ENCODE results near the gene BMP2K. TPM values are rescaled to one million over a fixed set of nuclear protein-coding genes. Genes with fewer than 3 reads are reported as not detected.

The BMP2K gene
- total and polyA plus RNA-seq, 4 donors: 4.4 to 138 (median 19.3) TPM

DNA sequence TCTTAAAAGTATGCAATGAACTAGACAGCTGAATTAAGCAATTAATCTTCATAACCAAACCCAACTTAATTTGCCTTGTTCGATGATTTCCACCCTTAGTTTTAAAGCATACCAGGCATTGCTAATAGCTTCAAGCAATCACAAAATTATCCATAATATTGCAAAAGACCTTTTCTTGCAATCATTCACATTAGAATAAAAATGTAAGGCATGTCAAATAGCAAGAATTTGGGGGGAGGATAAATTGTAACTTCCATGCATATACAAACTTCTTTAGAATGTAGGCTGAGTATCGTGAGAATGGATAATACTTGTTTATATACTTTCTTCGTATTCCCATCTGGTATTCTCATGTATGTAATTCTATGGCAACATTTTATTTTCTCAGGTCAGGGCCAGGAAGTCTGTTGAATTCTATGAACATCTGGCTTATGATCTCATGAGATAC is 28.7 kb upstream of the BMP2K start:
- no peaks in the 10 kb centered on the region for H3K9me3 ChIP-seq (ENCODE audit: control insufficient read depth in 4 of 4, low read length in 3 of 4)
- no peaks in the 10 kb centered on the region for H3K27me3 ChIP-seq (ENCODE audit: control insufficient read depth in 4 of 4, insufficient read depth in 4 of 4, low read length in 3 of 4)
- peaks cover 0 to 9% (median 2%) of the 10 kb centered on the region in 4 donors for H3K4me1 ChIP-seq (ENCODE audit: control insufficient read depth in 4 of 4, insufficient read depth in 4 of 4, low read length in 3 of 4)
- no peak overlapping the region for H3K9ac ChIP-seq (ENCODE audit: low read depth in 1 of 2, low read length in 2 of 2)
- no peak for DNase-seq (ENCODE audit: low spot score)
- no peak overlapping the region for H3K27ac ChIP-seq (ENCODE audit: low read depth in 1 of 2, low read length in 2 of 2)
- no peaks in the 10 kb centered on the region for H3K36me3 ChIP-seq (ENCODE audit: control insufficient read depth in 4 of 4, insufficient read depth in 3 of 4, low read depth in 1 of 4, low read length in 3 of 4)
- no peak for TF ChIP-seq RXRA (IDR thresholded peaks at IDR 0.05)
- TF ChIP-seq, protein P1, sequence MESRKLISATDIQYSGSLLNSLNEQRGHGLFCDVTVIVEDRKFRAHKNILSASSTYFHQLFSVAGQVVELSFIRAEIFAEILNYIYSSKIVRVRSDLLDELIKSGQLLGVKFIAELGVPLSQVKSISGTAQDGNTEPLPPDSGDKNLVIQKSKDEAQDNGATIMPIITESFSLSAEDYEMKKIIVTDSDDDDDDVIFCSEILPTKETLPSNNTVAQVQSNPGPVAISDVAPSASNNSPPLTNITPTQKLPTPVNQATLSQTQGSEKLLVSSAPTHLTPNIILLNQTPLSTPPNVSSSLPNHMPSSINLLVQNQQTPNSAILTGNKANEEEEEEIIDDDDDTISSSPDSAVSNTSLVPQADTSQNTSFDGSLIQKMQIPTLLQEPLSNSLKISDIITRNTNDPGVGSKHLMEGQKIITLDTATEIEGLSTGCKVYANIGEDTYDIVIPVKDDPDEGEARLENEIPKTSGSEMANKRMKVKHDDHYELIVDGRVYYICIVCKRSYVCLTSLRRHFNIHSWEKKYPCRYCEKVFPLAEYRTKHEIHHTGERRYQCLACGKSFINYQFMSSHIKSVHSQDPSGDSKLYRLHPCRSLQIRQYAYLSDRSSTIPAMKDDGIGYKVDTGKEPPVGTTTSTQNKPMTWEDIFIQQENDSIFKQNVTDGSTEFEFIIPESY (IDR thresholded peaks at IDR 0.05): no peak
- TF ChIP-seq, protein P2, sequence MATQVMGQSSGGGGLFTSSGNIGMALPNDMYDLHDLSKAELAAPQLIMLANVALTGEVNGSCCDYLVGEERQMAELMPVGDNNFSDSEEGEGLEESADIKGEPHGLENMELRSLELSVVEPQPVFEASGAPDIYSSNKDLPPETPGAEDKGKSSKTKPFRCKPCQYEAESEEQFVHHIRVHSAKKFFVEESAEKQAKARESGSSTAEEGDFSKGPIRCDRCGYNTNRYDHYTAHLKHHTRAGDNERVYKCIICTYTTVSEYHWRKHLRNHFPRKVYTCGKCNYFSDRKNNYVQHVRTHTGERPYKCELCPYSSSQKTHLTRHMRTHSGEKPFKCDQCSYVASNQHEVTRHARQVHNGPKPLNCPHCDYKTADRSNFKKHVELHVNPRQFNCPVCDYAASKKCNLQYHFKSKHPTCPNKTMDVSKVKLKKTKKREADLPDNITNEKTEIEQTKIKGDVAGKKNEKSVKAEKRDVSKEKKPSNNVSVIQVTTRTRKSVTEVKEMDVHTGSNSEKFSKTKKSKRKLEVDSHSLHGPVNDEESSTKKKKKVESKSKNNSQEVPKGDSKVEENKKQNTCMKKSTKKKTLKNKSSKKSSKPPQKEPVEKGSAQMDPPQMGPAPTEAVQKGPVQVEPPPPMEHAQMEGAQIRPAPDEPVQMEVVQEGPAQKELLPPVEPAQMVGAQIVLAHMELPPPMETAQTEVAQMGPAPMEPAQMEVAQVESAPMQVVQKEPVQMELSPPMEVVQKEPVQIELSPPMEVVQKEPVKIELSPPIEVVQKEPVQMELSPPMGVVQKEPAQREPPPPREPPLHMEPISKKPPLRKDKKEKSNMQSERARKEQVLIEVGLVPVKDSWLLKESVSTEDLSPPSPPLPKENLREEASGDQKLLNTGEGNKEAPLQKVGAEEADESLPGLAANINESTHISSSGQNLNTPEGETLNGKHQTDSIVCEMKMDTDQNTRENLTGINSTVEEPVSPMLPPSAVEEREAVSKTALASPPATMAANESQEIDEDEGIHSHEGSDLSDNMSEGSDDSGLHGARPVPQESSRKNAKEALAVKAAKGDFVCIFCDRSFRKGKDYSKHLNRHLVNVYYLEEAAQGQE (IDR thresholded peaks at IDR 0.05): no peak
- TF ChIP-seq, protein P3, sequence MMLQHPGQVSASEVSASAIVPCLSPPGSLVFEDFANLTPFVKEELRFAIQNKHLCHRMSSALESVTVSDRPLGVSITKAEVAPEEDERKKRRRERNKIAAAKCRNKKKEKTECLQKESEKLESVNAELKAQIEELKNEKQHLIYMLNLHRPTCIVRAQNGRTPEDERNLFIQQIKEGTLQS (IDR thresholded peaks at IDR 0.05): no peak
- TF ChIP-seq, protein P4, sequence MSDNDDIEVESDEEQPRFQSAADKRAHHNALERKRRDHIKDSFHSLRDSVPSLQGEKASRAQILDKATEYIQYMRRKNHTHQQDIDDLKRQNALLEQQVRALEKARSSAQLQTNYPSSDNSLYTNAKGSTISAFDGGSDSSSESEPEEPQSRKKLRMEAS (IDR thresholded peaks at IDR 0.05): no peak
- no peak for TF ChIP-seq NR2F2 (IDR thresholded peaks at IDR 0.05)
- no peak for TF ChIP-seq FOXA1 (IDR thresholded peaks at IDR 0.05)
- no peak for TF ChIP-seq FOXA2 (IDR thresholded peaks at IDR 0.05)
- TF ChIP-seq JUND (IDR thresholded peaks at IDR 0.05): no peak
- TF ChIP-seq RAD21 (IDR thresholded peaks at IDR 0.05): no peak
- TF ChIP-seq SP1 (IDR thresholded peaks at IDR 0.05): no peak
- TF ChIP-seq HNF4G (IDR thresholded peaks at IDR 0.05): no peak
- no peak for TF ChIP-seq TAF1 (conservative IDR thresholded peaks at IDR 0.05)
- no peak for TF ChIP-seq EGR1 (IDR thresholded peaks at IDR 0.05; ENCODE audit: low read depth in 2 of 2)
- TF ChIP-seq YY1 (IDR thresholded peaks at IDR 0.05): no peak
- TF ChIP-seq, protein P5, sequence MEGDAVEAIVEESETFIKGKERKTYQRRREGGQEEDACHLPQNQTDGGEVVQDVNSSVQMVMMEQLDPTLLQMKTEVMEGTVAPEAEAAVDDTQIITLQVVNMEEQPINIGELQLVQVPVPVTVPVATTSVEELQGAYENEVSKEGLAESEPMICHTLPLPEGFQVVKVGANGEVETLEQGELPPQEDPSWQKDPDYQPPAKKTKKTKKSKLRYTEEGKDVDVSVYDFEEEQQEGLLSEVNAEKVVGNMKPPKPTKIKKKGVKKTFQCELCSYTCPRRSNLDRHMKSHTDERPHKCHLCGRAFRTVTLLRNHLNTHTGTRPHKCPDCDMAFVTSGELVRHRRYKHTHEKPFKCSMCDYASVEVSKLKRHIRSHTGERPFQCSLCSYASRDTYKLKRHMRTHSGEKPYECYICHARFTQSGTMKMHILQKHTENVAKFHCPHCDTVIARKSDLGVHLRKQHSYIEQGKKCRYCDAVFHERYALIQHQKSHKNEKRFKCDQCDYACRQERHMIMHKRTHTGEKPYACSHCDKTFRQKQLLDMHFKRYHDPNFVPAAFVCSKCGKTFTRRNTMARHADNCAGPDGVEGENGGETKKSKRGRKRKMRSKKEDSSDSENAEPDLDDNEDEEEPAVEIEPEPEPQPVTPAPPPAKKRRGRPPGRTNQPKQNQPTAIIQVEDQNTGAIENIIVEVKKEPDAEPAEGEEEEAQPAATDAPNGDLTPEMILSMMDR (IDR thresholded peaks at IDR 0.05; ENCODE audit: low read depth, low read length, missing input control): no peak
- TF ChIP-seq HNF4A (conservative IDR thresholded peaks at IDR 0.05): no peak
- no peak for TF ChIP-seq GABPA (IDR thresholded peaks at IDR 0.05 in 1 of 2, conservative IDR thresholded peaks at IDR 0.05 in 1 of 2)
- WGBS: 94% methylated on average over 3 of the region's 3 CpGs
- no peak overlapping the region for H3K4me3 ChIP-seq (ENCODE audit: low read depth in 1 of 3, low read length in 3 of 3)
